K562 (cell line): ENCODE results near the gene CEP85L. TPM values are rescaled to one million over a fixed set of nuclear protein-coding genes. Genes with fewer than 3 reads are reported as not detected.
A peak's percentile ranks its signal among the peaks of the same experiment; 100 is the strongest.

ENCODE experiments used
- ATF7 ChIP-seq: fragments of 450-650 bp; IDR thresholded peaks from 2 replicates; pipeline ENCODE4 v1.7.1; 2014; ENCODE audit warnings: mild to moderate bottlenecking, moderate library complexity
- BRD9 ChIP-seq: fragments of 450-650 bp; IDR thresholded peaks from 2 replicates; pipeline ENCODE4 v1.6.1; 2018; ENCODE audit warnings: low read depth; ENCODE audit not compliant: partially characterized antibody
- C11orf30 ChIP-seq: fragments of 450-650 bp; IDR thresholded peaks from 2 replicates; pipeline ENCODE4 v1.6.1; 2016; ENCODE audit warnings: low read depth, mild to moderate bottlenecking
- COPS2 ChIP-seq: fragments of 450-650 bp; conservative IDR thresholded peaks from 2 replicates; pipeline ENCODE4 v1.6.1; 2016; ENCODE audit warnings: mild to moderate bottlenecking, moderate library complexity
- DPF2 ChIP-seq: fragments of 450-650 bp; IDR thresholded peaks from 2 replicates; pipeline ENCODE4 v1.6.1; 2016
- IFI16 ChIP-seq: fragments of 250-450 bp; sonication (Bioruptor Pico); IDR thresholded peaks from 2 replicates; pipeline ENCODE4 v2.1.2; 2022; ENCODE audit warnings: mild to moderate bottlenecking, inconsistent platforms
- POLR2G ChIP-seq: fragments of 200-400 bp; formaldehyde crosslinking; IDR thresholded peaks from 2 replicates; pipeline ENCODE4 v1.6.1; 2017; ENCODE audit warnings: low read depth, mild to moderate bottlenecking, antibody characterized with exemption, low read length, moderate library complexity
- PTRF ChIP-seq: fragments of 450-650 bp; IDR thresholded peaks from 2 replicates; pipeline ENCODE4 v1.6.1; 2016; ENCODE audit warnings: mild to moderate bottlenecking, missing genetic modification characterization, missing compliant biosample characterization
- RBM34 ChIP-seq: fragments of 200-400 bp; formaldehyde crosslinking; IDR thresholded peaks from 2 replicates; pipeline ENCODE4 v1.6.1; 2018; ENCODE audit warnings: low read length, borderline replicate concordance; ENCODE audit not compliant: insufficient read depth
- RFX7 ChIP-seq: fragments of 250-450 bp; sonication (Bioruptor Pico); IDR thresholded peaks from 2 replicates; pipeline ENCODE4 v1.5.1; 2021; ENCODE audit warnings: mild to moderate bottlenecking
- SAFB2 ChIP-seq: fragments of 200-400 bp; formaldehyde crosslinking; IDR thresholded peaks from 2 replicates; pipeline ENCODE4 v1.6.1; 2018; ENCODE audit warnings: borderline replicate concordance, low read length, low read depth, moderate library complexity; ENCODE audit not compliant: severe bottlenecking
- SPI1 ChIP-seq: IDR thresholded peaks from 2 replicates; pipeline ENCODE4 v1.6.1; 2011; ENCODE audit warnings: low read depth, low read length, control low read depth, borderline replicate concordance
- TCF3 ChIP-seq: sonication (generic); formaldehyde crosslinking; IDR thresholded peaks from 2 replicates; pipeline ENCODE4 v1.4.0; 2020; ENCODE audit warnings: mild to moderate bottlenecking, missing genetic modification reagents
- TCF7L2 ChIP-seq: fragments of 150-350 bp; IDR thresholded peaks from 2 replicates; pipeline ENCODE4 v1.6.1; 2016; ENCODE audit warnings: low read depth, mild to moderate bottlenecking, low read length, moderate library complexity
- ZNF143 ChIP-seq: sonication (generic); formaldehyde crosslinking; IDR thresholded peaks from 2 replicates; pipeline ENCODE4 v1.9.0; 2022; ENCODE audit warnings: mild to moderate bottlenecking, missing genetic modification reagents
- polyA plus RNA-seq, 8 experiments: library from polyadenylated mRNA; depleted of rRNA in 4 of 8; stranded (reverse) in 5 of 8; unstranded in 3 of 8; fragments of >200 nt; fragmentation: Nextera tagmentation in 2 of 8; fragmentation: Illumina TruSeq in 1 of 8; extraction: Ambion mirVana in 2 of 8; extraction: Trizol in 1 of 8; gene quantifications; 2 replicates each; pipeline versions ENCODE4 v1.2.1 to v1.2.3, GENCODE V29; 2011 to 2014; ENCODE audit warnings: inconsistent platforms in 1 of 8, missing spikeins in 1 of 8
- total RNA-seq, 7 experiments: library from RNA; depleted of rRNA in 6 of 7; stranded (reverse); fragments of >200 nt in 6 of 7; fragmentation: Illumina TruSeq in 2 of 7; extraction: Trizol in 2 of 7; gene quantifications; 2 replicates each; pipeline versions ENCODE4 v1.2.1 to v1.2.3, GENCODE V29; 2011 to 2021; ENCODE audit warnings: low replicate concordance in 1 of 7
- TF ChIP-seq, protein P1 (sequence below), 3 experiments: fragments of 200-800 bp in 1 of 3; fragments of 250-450 bp in 1 of 3; fragments of 450-650 bp in 1 of 3; sonication (Bioruptor Pico) in 1 of 3; sonication (Bioruptor generic) in 1 of 3; formaldehyde crosslinking in 1 of 3; IDR thresholded peaks; 2 replicates each; pipeline versions ENCODE4 v1.6.1 to v1.8.0; 2016 to 2022; ENCODE audit warnings: mild to moderate bottlenecking in 2 of 3, missing genetic modification characterization in 2 of 3, missing compliant biosample characterization in 1 of 3, moderate library complexity in 1 of 3
- TF ChIP-seq, protein P2 (sequence below): fragments of 250-450 bp; sonication (Bioruptor Pico); IDR thresholded peaks from 2 replicates; pipeline ENCODE4 v1.4.0; 2020; ENCODE audit warnings: mild to moderate bottlenecking, moderate library complexity
- TF ChIP-seq, protein P3 (sequence below): fragments of 450-650 bp; formaldehyde crosslinking; IDR thresholded peaks from 2 replicates; pipeline ENCODE4 v1.4.0; 2020; ENCODE audit warnings: mild to moderate bottlenecking, moderate library complexity
- TF ChIP-seq, protein P4 (sequence below): IDR thresholded peaks from 2 replicates; pipeline ENCODE4 v1.6.1; 2016; ENCODE audit warnings: missing genetic modification characterization, missing compliant biosample characterization
- TF ChIP-seq, protein P5 (sequence below): fragments of 450-650 bp; formaldehyde crosslinking; IDR thresholded peaks from 2 replicates; pipeline ENCODE4 v1.4.0; 2022; ENCODE audit warnings: mild to moderate bottlenecking, moderate library complexity

Gene CEP85L
- total and polyA plus RNA-seq, 9 of the 15 experiments (the other 6 are each of a cell fraction or from before 2014, with no cell fraction given): 4.5 to 15.8 (median 8.3) TPM

DNA sequence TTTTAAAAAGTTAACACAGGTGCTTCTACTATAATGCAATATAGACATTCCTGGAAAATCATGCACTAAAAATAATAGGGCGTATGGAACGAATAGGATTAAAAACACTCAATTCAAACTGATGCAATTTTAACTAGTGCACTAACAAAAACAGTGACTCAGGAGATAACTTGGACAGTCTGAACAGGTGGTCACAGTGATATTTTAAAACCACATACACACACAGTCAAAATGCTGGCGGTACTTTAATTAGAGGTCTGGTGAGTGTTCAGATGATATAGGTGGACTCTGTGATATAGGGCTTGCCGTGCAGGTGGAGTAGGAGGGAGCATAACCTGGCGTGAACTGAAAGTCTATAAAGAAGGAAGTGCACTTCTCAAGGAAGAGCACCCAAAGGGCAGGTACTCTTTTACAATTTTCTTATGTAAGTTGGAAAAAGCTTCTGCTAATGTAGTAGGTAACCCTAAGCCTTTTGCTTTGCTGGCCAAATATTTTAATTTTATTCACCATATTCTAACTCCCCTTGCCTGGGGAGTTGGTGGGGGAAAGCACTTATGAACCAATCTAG lies 145.2 kb downstream of the CEP85L start (continued):
- TF ChIP-seq TCF7L2 (no peak), TCF3 (peak; percentile 80), BRD9 (peak; percentile 1), DPF2 (peak; percentile 74), ZNF143 (no peak), COPS2 (no peak), SAFB2 (no peak), POLR2G (no peak), RBM34 (no peak), SPI1 (peak; percentile 73; the same call in 1 of the 2 replicates), RFX7 (CRISPR knock-in tag) (no peak), C11orf30 (peak; percentile 70; the same call in 1 of the 2 replicates), ATF7 (no peak), PTRF (no peak), IFI16 (CRISPR knock-in tag) (no peak)
- TF ChIP-seq, protein P1, sequence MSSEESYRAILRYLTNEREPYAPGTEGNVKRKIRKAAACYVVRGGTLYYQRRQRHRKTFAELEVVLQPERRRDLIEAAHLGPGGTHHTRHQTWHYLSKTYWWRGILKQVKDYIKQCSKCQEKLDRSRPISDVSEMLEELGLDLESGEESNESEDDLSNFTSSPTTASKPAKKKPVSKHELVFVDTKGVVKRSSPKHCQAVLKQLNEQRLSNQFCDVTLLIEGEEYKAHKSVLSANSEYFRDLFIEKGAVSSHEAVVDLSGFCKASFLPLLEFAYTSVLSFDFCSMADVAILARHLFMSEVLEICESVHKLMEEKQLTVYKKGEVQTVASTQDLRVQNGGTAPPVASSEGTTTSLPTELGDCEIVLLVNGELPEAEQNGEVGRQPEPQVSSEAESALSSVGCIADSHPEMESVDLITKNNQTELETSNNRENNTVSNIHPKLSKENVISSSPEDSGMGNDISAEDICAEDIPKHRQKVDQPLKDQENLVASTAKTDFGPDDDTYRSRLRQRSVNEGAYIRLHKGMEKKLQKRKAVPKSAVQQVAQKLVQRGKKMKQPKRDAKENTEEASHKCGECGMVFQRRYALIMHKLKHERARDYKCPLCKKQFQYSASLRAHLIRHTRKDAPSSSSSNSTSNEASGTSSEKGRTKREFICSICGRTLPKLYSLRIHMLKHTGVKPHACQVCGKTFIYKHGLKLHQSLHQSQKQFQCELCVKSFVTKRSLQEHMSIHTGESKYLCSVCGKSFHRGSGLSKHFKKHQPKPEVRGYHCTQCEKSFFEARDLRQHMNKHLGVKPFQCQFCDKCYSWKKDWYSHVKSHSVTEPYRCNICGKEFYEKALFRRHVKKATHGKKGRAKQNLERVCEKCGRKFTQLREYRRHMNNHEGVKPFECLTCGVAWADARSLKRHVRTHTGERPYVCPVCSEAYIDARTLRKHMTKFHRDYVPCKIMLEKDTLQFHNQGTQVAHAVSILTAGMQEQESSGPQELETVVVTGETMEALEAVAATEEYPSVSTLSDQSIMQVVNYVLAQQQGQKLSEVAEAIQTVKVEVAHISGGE (CRISPR knock-in tag; IDR thresholded peaks at IDR 0.05): no peak
- TF ChIP-seq, protein P2, sequence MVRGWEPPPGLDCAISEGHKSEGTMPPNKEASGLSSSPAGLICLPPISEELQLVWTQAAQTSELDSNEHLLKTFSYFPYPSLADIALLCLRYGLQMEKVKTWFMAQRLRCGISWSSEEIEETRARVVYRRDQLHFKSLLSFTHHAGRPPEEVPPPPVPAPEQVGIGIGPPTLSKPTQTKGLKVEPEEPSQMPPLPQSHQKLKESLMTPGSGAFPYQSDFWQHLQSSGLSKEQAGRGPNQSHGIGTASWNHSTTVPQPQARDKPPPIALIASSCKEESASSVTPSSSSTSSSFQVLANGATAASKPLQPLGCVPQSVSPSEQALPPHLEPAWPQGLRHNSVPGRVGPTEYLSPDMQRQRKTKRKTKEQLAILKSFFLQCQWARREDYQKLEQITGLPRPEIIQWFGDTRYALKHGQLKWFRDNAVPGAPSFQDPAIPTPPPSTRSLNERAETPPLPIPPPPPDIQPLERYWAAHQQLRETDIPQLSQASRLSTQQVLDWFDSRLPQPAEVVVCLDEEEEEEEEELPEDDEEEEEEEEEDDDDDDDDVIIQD (CRISPR knock-in tag): no peak
- TF ChIP-seq, protein P3, sequence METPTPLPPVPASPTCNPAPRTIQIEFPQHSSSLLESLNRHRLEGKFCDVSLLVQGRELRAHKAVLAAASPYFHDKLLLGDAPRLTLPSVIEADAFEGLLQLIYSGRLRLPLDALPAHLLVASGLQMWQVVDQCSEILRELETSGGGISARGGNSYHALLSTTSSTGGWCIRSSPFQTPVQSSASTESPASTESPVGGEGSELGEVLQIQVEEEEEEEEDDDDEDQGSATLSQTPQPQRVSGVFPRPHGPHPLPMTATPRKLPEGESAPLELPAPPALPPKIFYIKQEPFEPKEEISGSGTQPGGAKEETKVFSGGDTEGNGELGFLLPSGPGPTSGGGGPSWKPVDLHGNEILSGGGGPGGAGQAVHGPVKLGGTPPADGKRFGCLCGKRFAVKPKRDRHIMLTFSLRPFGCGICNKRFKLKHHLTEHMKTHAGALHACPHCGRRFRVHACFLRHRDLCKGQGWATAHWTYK (CRISPR knock-in tag): no peak
- TF ChIP-seq, protein P4, sequence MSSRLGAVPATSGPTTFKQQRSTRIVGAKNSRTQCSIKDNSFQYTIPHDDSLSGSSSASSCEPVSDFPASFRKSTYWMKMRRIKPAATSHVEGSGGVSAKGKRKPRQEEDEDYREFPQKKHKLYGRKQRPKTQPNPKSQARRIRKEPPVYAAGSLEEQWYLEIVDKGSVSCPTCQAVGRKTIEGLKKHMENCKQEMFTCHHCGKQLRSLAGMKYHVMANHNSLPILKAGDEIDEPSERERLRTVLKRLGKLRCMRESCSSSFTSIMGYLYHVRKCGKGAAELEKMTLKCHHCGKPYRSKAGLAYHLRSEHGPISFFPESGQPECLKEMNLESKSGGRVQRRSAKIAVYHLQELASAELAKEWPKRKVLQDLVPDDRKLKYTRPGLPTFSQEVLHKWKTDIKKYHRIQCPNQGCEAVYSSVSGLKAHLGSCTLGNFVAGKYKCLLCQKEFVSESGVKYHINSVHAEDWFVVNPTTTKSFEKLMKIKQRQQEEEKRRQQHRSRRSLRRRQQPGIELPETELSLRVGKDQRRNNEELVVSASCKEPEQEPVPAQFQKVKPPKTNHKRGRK (tag): no peak
- TF ChIP-seq, protein P5, sequence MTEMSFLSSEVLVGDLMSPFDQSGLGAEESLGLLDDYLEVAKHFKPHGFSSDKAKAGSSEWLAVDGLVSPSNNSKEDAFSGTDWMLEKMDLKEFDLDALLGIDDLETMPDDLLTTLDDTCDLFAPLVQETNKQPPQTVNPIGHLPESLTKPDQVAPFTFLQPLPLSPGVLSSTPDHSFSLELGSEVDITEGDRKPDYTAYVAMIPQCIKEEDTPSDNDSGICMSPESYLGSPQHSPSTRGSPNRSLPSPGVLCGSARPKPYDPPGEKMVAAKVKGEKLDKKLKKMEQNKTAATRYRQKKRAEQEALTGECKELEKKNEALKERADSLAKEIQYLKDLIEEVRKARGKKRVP (CRISPR knock-in tag): no peak
